Stimulated activated CD4-positive, alpha-beta T cell treated with anti-CD3 and anti-CD28 coated beads, TNF-alpha, amount 100 ng/mL, for 24 hours (primary cell): ENCODE measurements around the gene ATP7A.
A peak's percentile ranks its signal among the peaks of the same experiment; 100 is the strongest.
"Not testable (repeated sequence)": the region's sequence is repeated elsewhere in the genome, so short reads cannot be mapped to it uniquely, and the experiment has no call there.

Source experiments
- DNase-seq, 3 experiments: peaks; one replicate each; pipeline ENCODE4 v3.0.0-alpha.2; 2020; ENCODE audit warnings: low read depth in 3 of 3

ATP7A gene

DNA sequence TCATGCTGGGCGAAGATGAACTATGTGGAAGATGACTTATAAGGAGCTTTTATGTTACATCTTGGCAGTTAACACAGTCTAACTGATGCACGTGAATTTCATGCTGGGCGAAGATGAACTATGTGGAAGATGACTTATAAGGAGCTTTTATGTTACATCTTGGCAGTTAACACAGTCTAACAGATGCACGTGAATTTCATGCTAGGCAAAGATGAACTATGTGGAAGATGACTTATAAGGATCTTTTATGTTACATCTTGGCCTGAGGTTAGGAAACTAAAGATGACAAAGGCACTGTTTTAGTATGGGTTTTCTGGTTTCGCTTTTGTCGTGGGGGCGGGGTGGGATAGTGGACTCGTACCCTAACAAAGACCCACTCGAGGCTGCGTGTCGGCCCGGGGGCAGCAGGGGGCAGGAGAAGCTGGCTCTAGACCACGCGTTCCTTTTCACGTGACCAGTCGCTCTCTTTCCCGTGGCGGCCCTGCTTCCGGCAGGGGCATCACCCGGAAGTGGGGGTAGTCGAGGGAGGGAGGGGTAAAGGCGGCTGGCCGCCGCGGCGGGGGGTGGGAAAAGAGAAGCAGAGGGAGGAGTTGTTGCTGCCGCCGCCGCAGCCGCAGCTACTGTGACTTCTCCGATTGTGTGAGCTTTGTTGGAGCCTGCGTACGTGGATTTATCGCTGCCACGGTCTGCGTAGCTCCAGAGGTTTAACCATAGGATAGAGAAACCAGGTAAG is at the start of gene ATP7A:
TSS of gene ATP7A (plus strand) at position 586 of the 733 bp plus-strand sequence. CDS start 60,949 bp downstream, outside the sequence.
- peak; percentile 82 to 87 (median 85) for DNase-seq

- no peak for DNase-seq
Observed at GRCh38 chrX:77875372-77875771, 35.1 kb upstream of the ATP7A start.

GRCh38 chrX:77881418-77881817 is 29.1 kb upstream of the ATP7A start:
- not testable (repeated sequence) for DNase-seq

DNA sequence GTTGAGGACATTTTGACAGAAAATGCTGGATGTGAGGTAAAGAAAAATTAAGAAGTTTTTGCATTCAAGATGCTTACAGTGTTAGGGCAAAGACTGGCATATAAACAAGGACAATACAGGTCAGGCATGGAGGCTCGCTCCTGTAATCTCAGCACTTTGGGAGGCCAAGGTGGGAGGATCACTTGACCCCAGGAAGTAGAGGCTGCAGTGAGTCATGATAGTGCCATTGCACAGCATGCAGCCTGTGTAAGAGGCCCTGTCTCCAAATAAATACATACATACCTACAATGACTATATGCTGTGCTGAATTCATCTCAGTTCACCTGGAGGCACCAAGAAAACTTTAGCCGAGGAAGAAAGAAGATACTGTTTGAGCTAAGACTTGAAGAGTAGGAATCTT is 17.6 kb upstream of the ATP7A start:
- no peak for DNase-seq

- DNase-seq: no peak
Observed at GRCh38 chrX:77893713-77894112, 16.8 kb upstream of the ATP7A start.

DNA sequence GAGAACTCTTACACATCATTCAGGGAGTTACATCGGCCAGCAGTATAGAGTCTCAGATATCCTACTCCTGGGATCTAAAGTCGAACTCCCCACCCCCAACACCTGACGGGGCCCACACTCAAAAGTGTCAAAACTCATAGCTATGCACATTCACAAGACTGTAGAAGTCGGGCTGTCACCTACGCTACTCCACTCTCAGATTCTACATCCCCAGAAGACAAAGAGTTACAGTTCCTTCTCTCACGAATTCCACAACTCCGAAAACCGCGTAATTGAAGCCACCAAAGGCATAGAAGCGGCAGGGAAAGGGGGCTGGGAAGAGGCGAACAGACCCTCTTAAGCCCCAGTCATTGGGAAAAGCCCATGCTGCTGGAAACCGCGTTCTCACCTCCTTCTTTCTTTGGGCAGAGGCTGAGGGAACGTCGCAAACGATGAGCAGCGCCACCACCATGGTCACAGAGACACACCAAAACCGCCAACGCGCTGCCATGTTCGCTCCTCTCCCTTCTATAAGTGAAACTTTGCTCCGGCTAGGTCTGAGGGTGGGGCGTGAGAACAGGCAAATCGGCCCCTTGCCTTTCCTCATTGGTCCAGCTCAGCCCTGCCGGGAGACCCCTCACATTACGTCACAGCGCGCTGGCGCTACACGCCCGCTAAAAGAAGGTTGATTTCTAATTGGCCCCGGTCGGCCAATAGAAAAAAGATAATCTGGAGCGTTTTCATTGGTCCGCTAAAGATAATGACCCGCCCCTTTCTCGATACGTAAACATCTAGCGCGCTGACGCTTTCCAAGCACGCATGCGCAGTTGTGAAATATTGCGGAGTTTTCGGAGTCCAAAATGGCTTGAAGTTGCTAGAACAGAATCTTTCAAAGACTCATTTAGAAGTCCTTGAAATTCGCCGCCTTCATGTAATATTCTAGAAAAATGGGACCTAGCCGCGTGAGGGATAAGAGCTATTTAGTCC is 15.3 kb upstream of the ATP7A start, which contains the start of gene MAGT1:
TSS of gene MAGT1 (minus strand) at position 515 of the 966 bp plus-strand sequence. CDS start at position 490, 25 bp downstream.
- DNase-seq: peak; percentile 66 to 84 (median 81)

DNA sequence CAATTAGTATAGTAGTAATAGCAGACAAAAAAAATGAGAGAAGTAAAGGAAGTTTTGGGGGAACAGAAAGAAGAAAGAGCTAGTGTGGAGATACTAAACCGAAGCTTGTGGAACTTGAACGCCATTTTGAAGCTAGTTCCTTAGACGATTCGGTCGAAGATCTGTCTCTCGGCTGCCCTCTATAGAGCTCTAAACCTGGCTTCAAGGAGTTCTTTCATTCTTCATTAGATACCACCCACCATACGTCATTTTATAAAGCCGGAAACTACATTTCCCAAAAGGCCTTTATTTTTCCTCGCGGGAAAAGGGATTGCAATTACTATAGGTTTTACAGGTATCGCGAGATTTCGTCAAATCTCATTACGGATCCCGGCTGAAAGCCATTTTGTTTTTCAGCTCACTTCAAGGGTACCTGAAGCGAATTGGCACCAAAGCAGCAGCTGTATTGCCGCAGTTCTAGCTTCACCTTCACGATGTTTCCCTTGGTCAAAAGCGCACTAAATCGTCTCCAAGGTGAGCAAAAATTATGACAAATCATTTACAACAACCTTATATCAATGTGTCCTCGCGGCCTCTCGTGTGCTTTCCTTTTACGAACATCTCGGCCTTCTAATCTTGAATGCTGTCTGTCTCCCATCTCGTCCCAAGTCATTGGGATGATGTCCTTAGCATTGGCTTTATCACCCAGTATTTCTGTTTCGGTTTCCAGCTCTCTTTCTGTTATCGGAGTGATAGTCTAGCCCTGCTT is 11.2 kb upstream of the ATP7A start, which contains the start of gene COX7B:
TSS of gene COX7B (plus strand) at position 388 of the 748 bp plus-strand sequence. CDS start at position 474, 86 bp downstream.
- DNase-seq: peak in 2 of 3 experiments; percentile 31 to 52

- no peak for DNase-seq
Observed at GRCh38 chrX:77900688-77901087, 9.8 kb upstream of the ATP7A start.

DNA sequence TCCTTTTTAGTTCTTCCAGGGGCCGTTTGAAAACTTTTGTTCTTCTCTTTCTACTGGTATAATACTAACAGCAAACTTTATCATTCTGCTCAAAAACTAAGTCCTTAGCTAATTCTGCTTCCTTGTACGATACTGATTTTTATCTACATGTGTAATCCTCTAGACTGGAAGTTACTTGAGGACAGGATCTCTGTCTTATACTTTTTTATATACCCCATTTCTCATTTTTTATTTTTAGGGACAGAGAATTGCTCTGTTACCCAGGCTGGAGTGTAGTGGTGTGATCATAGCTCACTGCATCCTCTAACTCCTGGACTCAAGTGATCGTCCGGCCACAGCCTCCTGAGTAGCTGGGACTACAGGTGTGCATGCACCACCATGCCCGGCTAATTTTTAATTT is 9.0 kb upstream of the ATP7A start:
- DNase-seq: no peak

- no peak for DNase-seq
Observed at GRCh38 chrX:77917294-77917933, 6.9 kb downstream of the ATP7A start.

GRCh38 chrX:77918568-77918967 is 8.1 kb downstream of the ATP7A start:
- DNase-seq: no peak

- DNase-seq: not testable (repeated sequence)
Observed at GRCh38 chrX:77919370-77919769, 8.9 kb downstream of the ATP7A start.

DNA sequence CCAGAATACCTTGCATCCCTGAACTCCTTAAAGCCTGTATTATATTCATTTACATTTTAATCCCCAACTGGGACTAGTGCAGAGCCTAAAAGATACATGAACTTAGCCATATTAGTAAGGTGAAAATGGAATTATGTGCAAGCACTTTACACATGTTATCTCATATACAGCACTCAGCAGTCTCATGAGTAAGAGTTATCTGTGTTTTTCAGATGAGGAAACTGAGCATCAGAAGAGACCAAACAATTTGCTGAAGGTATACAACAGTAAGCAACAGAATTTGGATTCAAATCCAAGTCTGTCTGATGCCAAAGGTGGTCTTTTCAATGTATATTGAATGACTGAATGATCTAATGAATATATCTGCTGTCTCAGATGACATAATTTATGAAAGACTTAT is 12.3 kb downstream of the ATP7A start:
- DNase-seq: no peak

- no peak for DNase-seq
Observed at GRCh38 chrX:77924320-77924859, 13.9 kb downstream of the ATP7A start.

DNA sequence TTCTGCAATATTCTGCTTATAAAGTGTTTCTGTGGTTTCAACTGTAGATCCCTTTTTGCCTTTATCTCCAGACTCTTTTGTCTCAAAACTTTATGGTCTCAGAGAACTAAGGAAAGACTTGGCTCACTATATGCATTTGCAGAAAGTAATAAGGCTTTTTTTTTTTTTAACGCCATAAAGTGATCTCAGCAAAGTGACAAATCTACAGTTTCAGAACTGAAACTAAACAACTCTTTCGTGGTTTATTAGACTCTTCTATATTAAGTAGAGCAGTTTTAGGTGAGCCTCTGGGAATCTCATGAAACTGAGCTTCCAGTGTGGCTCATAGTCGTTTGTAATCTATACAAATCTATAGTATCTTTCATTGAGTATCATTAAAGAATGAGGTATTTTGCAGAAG is 15.3 kb downstream of the ATP7A start:
- DNase-seq: no peak

- no peak for DNase-seq
Observed at GRCh38 chrX:77930581-77930980, 20.1 kb downstream of the ATP7A start.

DNA sequence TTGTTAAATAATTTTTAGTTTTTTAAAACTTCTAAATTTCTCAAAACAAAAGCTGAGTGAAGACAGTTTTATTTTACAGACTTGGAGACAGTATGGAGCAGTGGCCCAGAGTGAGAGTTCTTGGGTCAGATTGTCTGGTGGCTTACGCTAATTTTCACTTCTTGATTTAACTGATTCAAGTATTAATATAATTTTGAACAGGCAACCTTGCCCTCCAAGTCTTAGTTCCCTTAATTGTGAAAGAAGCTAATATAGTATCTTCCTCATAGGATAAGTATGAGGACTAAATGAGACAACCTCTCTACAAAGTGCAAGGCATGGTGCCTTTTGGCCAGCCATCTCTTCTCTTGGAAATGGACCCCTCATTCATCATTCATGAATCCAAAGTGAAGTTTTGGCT is 25.4 kb downstream of the ATP7A start:
- no peak for DNase-seq

DNA sequence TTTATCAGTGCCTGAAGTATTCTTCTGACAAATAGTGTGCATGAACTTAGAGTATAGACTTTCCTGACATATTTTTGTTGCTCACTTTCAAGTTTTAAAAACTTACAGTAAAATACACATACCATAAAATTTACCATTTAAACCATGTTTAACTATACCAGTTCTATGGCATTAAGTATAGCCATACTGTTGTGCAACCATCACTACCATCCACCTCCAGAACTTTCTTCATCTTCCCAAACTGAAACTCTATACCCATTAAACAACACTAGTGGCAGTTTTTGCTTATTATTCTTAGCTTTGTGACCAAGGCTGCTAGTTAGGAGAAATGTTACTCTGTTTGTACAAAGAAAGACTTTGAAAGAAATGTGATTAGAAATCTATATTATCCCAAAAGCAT is 25.8 kb downstream of the ATP7A start:
- DNase-seq: no peak

- no peak for DNase-seq
Observed at GRCh38 chrX:77937291-77937690, 26.8 kb downstream of the ATP7A start.

DNA sequence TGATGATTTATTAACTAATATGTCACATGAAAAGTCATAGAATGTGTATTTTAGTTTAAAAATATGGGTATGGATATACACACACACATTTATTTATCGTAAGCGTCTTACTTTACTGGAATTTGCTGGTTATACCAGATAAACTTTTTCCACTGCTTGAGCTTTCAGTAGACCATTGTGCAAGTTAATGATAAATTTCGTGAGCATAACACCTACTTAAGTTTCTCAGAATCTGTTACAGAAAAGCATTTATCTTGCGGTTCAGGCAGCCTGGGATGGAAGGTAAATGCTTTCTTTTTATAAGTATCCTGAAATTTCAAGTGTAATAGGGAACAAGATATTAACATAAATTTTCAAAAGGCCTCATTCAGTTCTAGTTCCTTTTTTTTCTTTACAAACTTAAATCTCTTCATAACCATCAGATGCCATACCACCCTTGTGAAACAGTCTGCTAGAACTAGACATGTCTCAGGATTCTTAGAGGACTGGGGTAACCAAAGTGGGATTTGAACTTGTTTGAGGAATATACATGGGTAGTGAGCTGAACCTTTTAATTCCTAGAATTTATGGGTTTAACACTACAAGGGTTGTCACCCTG is 27.7 kb downstream of the ATP7A start:
- DNase-seq: no peak
